HG03139 (cell line): ENCODE results near the gene CTF1.
"Not testable (repeated sequence)": the region's sequence is repeated elsewhere in the genome, so short reads cannot be mapped to it uniquely, and the experiment has no call there.

Experiments
- ATAC-seq: cut with Tn5 transposase; IDR thresholded peaks from one replicate; pipeline ENCODE4 v1.9.1; 2021; ENCODE audit not compliant: unreplicated experiment

CTF1 gene

GRCh38 chr16:30929167-30929566, 32.8 kb downstream of the CTF1 start:
- no peak for ATAC-seq

- no peak for ATAC-seq
Measured at GRCh38 chr16:30930160-30930571, 33.8 kb downstream of the CTF1 start.

GRCh38 chr16:30931068-30931650, 34.7 kb downstream of the CTF1 start:
- no peak for ATAC-seq

- no peak for ATAC-seq
Measured at GRCh38 chr16:30934827-30935557, 38.6 kb downstream of the CTF1 start.

GRCh38 chr16:30937692-30938091, 41.3 kb downstream of the CTF1 start:
- ATAC-seq: no peak

GRCh38 chr16:30939571-30939970, 43.2 kb downstream of the CTF1 start:
- ATAC-seq: not testable (repeated sequence)

- peak; percentile 72 for ATAC-seq
Measured at GRCh38 chr16:30941600-30942425, 45.4 kb downstream of the CTF1 start.

GRCh38 chr16:30942426-30942806, 46.0 kb downstream of the CTF1 start:
- no peak for ATAC-seq

- ATAC-seq: no peak
Measured at GRCh38 chr16:30944352-30944751, 47.9 kb downstream of the CTF1 start.

- ATAC-seq: no peak
Measured at GRCh38 chr16:30946671-30947540, 50.5 kb downstream of the CTF1 start.

- ATAC-seq: no peak
Measured at GRCh38 chr16:30947541-30947858, 51.1 kb downstream of the CTF1 start.

GRCh38 chr16:30947859-30948666, 51.6 kb downstream of the CTF1 start:
- no peak for ATAC-seq

GRCh38 chr16:30948667-30949649, 52.5 kb downstream of the CTF1 start, which contains the start of gene ORAI3:
ORAI3 (plus strand) TSS chr16:30949068; CDS start chr16:30949290, 222 bp downstream.
- ATAC-seq: peak; percentile 46

GRCh38 chr16:30949650-30950515, 53.5 kb downstream of the CTF1 start:
- ATAC-seq: no peak

- no peak for ATAC-seq
Measured at GRCh38 chr16:30950516-30951065, 54.2 kb downstream of the CTF1 start.

- ATAC-seq: no peak
Measured at GRCh38 chr16:30951193-30951592, 54.8 kb downstream of the CTF1 start.

- no peak for ATAC-seq
Measured at GRCh38 chr16:30951750-30952149, 55.3 kb downstream of the CTF1 start.

- ATAC-seq: no peak
Measured at GRCh38 chr16:30953111-30953510, 56.7 kb downstream of the CTF1 start.
